Aorta (tissue), 5 donors: ENCODE measurements around the gene ADGRA3. TPM values are rescaled to one million over a fixed set of nuclear protein-coding genes. Genes with fewer than 3 reads are reported as not detected.
A peak's percentile ranks its signal among the peaks of the same experiment; 100 is the strongest.

Experiments
- ATAC-seq: fragments of 200-7000 bp; cut with Tn5 transposase; one replicate; pipeline ENCODE4 v1.9.1; 2022; ENCODE audit warnings: moderate library complexity; ENCODE audit not compliant: low FRiP score
- DNase-seq, 2 donors: peaks; one replicate each; pipeline ENCODE4 v3.0.0-alpha.2; 2020
- H3K27ac ChIP-seq, 2 donors: one replicate each; pipeline ENCODE4 v1.5.1; 2013; ENCODE audit warnings: low read length in 2 of 2, mild to moderate bottlenecking in 2 of 2, moderate library complexity in 2 of 2, control low read depth in 1 of 2, inconsistent platforms in 1 of 2, low read depth in 1 of 2
- H3K27me3 ChIP-seq, 2 donors: one replicate each; pipeline ENCODE4 v1.6.1; 2013; ENCODE audit warnings: control low read depth in 1 of 2, low read length in 1 of 2, mild to moderate bottlenecking in 1 of 2, moderate library complexity in 1 of 2; ENCODE audit not compliant: insufficient read depth in 2 of 2, control insufficient read depth in 1 of 2
- H3K36me3 ChIP-seq, 2 donors: one replicate each; pipeline ENCODE4 v1.6.1; 2013; ENCODE audit warnings: control low read depth in 1 of 2, low read length in 1 of 2, mild to moderate bottlenecking in 1 of 2; ENCODE audit not compliant: insufficient read depth in 2 of 2, control insufficient read depth in 1 of 2
- H3K4me1 ChIP-seq, 2 donors: one replicate each; pipeline ENCODE4 v1.6.1; 2013; ENCODE audit warnings: low read length in 2 of 2, control low read depth in 1 of 2, mild to moderate bottlenecking in 1 of 2, moderate library complexity in 1 of 2; ENCODE audit not compliant: insufficient read depth in 2 of 2, control insufficient read depth in 1 of 2
- H3K4me3 ChIP-seq, 2 donors: one replicate each; pipeline ENCODE4 v1.5.1; 2013; ENCODE audit warnings: low read length in 2 of 2, control low read depth in 1 of 2, mild to moderate bottlenecking in 1 of 2
- H3K9me3 ChIP-seq: one replicate; pipeline ENCODE4 v1.6.1; 2013; ENCODE audit warnings: mild to moderate bottlenecking, low read length; ENCODE audit not compliant: control insufficient read depth
- WGBS, 2 donors: extraction: QIAGEN DNeasy Blood & Tissue Kit; methylation state at CpG; one replicate each; pipeline ENCODE4 v1.1.7; 2013; 5-methylcytosine and 5-hydroxymethylcytosine counted together
- intact Hi-C, 2 donors: fragments of 100-400 bp; cut with DNase I; formaldehyde crosslinking; loops; one replicate each; pipeline versions ENCODE4 v1.14.2 to v1.15.0; 2022
- polyA plus RNA-seq, 2 donors: library from polyadenylated mRNA; stranded (reverse); fragments of 200-250 nt; gene quantifications; one replicate each; pipeline ENCODE4 v1.2.3, GENCODE V29; 2013
- total RNA-seq, 2 donors: library from RNA; stranded (reverse); fragmentation: NEBNext Ultra II Directional; extraction: Animal tissue kit (Norgen Biotek cat#: 25700); gene quantifications; one replicate each; pipeline ENCODE4 v1.2.1, GENCODE V29; 2021
- donor health status: healthy with polysubstance abuse.
- donor health status: Bipolar disorder and iron deficiency.
- donor health status: DM: no; HTN: no; CAD: no.
- donor health status: DM: no; HTN: no; CAD: no.
- donor health status: DM: yes; HTN: yes; CAD: no.

The ADGRA3 gene
- total and polyA plus RNA-seq, 4 donors, result 6.6 to 22.5 (median 14.2) TPM

GRCh38 chr4:22434895-22435294 is 81.0 kb downstream of the ADGRA3 start:
- Histone ChIP-seq H3K27me3 (no peaks in the 10 kb centered on the region), H3K9me3 (no peaks in the 10 kb centered on the region), H3K4me3 (no peak overlapping the region), H3K4me1 (no peaks in the 10 kb centered on the region), H3K27ac (no peak overlapping the region), H3K36me3 (no peaks in the 10 kb centered on the region)
- 30 to 34% methylated on average over 6 of the region's 6 CpGs for WGBS, 2 donors
- DNase-seq (peak in 1 of 2 donors; percentile 44), ATAC-seq (no peak)
- intact Hi-C loops, result no loop called here

- ATAC-seq (no peak), DNase-seq (no peak)
- no peaks in the 10 kb centered on the region for H3K27me3 ChIP-seq
- intact Hi-C loops, result no loop called here
- no peak overlapping the region for H3K4me3 ChIP-seq
- H3K9me3 ChIP-seq, result no peaks in the 10 kb centered on the region
- H3K4me1 ChIP-seq, result no peaks in the 10 kb centered on the region
- no peaks in the 10 kb centered on the region for H3K36me3 ChIP-seq
- 64 to 84% methylated on average over 3 of the region's 3 CpGs for WGBS, 2 donors
- H3K27ac ChIP-seq, result no peak overlapping the region
Observed at GRCh38 chr4:22430626-22431025, 85.2 kb downstream of the ADGRA3 start.

GRCh38 chr4:22428441-22428840 is 87.4 kb downstream of the ADGRA3 start:
- intact Hi-C loops, result no loop called here
- Histone ChIP-seq H3K27me3 (no peaks in the 10 kb centered on the region), H3K4me1 (no peaks in the 10 kb centered on the region), H3K4me3 (no peak overlapping the region), H3K36me3 (no peaks in the 10 kb centered on the region), H3K27ac (no peak overlapping the region), H3K9me3 (no peaks in the 10 kb centered on the region)
- ATAC-seq, result no peak
- DNase-seq, result no peak
- WGBS, 2 donors, result 86 to 88% methylated on average over 4 of the region's 4 CpGs

DNA sequence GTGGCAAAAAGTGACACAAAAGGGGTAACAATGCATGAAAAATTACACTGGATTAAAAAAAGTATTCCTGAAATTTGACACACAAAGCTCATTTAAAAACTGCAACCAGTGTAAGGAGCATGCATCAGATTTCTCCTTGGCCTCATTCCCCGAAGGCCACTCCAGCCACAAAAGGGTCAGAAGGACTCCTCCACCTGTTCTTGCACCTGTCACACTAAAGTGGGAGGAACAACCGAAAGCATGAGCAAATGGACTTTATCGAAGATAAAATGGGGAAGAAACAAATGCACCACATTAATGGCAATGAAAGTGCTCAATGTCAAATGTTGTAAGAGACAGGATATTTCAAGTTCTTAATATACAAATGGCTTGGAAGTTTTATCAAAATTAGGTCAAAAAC is 88.2 kb downstream of the ADGRA3 start:
- intact Hi-C loops, result no loop called here
- DNase-seq (no peak), ATAC-seq (no peak)
- H3K27me3 ChIP-seq, result no peaks in the 10 kb centered on the region
- H3K27ac ChIP-seq, result no peak overlapping the region
- 64 to 76% methylated on average over 3 of the region's 3 CpGs for WGBS, 2 donors
- H3K4me1 ChIP-seq, result no peaks in the 10 kb centered on the region
- H3K4me3 ChIP-seq, result no peak overlapping the region
- H3K36me3 ChIP-seq, result no peaks in the 10 kb centered on the region
- H3K9me3 ChIP-seq, result no peaks in the 10 kb centered on the region

- no peak overlapping the region for H3K27ac ChIP-seq
- ATAC-seq, result no peak
- WGBS, 2 donors, result 100% methylated on average over 1 of the region's 1 CpG
- H3K4me3 ChIP-seq, result no peak overlapping the region
- H3K36me3 ChIP-seq, result no peaks in the 10 kb centered on the region
- no peaks in the 10 kb centered on the region for H3K27me3 ChIP-seq
- no peaks in the 10 kb centered on the region for H3K9me3 ChIP-seq
- intact Hi-C loops, result no loop called here
- DNase-seq, result no peak
- no peaks in the 10 kb centered on the region for H3K4me1 ChIP-seq
Observed at GRCh38 chr4:22420291-22420690, 95.6 kb downstream of the ADGRA3 start.

DNA sequence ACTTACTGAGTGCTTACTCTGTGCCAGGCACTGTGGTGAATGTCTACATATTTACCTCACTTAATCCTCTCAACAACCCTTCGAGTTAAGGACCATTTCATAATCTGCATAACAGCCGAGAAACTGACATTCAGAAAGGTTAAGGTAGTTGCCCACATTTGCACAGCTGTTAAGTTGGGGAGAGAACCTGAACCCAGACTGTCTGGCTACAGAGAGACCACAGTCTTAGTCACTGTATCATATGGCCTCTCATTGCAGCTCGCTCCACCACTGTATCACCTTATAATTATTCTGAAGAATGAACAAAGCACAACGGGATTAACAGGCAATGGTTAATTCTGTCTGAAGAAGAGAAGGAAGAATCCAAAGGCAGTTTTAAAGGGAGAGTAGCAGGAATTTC is 98.5 kb downstream of the ADGRA3 start:
- Histone ChIP-seq H3K27me3 (no peaks in the 10 kb centered on the region), H3K4me3 (no peak overlapping the region), H3K27ac (no peak overlapping the region), H3K36me3 (peaks cover 0 to 4% of the 10 kb centered on the region in 2 donors), H3K9me3 (no peaks in the 10 kb centered on the region), H3K4me1 (no peaks in the 10 kb centered on the region)
- ATAC-seq (no peak), DNase-seq (no peak)
- WGBS, 2 donors, result 78 to 82% methylated on average over 4 of the region's 4 CpGs
- intact Hi-C loops, result loop anchor here (5.0 to 10.0 kb wide), 2 partner anchors 100 to 187 kb away; partner anchors contain the start of gene ADGRA3 (in 1 of the 2)

DNA sequence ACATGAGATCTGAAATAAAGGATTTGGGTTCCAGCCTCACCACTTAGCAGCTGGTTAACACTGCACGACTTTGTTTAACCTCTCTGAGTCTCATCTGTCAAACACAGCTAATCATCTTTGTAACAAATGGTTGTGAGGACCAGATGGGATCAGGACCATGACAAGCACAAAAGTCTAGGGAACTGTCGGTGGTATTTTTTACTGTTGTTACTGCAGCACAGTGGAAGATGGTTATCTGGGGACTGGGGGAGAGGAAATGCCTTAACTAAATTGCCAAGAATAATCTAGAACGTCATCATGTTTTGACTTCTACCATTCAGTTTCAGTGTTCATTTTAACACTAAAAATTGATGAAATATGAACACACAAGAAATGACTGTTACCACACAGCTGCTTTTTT is 99.5 kb downstream of the ADGRA3 start:
- DNase-seq, result no peak
- WGBS, 2 donors, result 1 to 4% methylated on average over 3 of the region's 3 CpGs
- no peak overlapping the region for H3K4me3 ChIP-seq
- no peaks in the 10 kb centered on the region for H3K4me1 ChIP-seq
- intact Hi-C loops, result loop anchor here (5.0 to 10.0 kb wide), 2 partner anchors 101 to 188 kb away; partner anchors contain the start of gene ADGRA3 (in 1 of the 2)
- peaks cover 0 to 4% of the 10 kb centered on the region in 2 donors for H3K36me3 ChIP-seq
- ATAC-seq, result no peak
- no peaks in the 10 kb centered on the region for H3K27me3 ChIP-seq
- H3K9me3 ChIP-seq, result no peaks in the 10 kb centered on the region
- H3K27ac ChIP-seq, result no peak overlapping the region

DNA sequence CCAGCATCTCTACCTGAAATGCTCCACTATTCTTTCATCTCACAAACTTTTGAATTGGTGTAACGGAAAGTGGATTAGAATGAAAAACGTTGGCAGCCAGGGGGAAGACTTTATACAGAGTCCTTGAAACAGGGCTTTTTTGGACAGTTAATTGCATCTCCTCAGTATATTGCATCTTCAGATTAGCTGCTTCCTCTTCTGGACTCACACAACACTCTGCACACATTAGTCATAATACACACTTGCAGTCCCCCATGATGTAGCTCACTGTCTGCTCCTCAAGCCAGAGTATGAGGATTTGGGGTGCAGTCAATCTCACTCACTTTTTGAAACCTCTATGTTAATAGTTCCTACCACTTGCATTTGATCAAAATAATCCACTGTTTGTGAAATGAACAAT is 101.0 kb downstream of the ADGRA3 start:
- no peak for DNase-seq
- Histone ChIP-seq H3K4me1 (no peaks in the 10 kb centered on the region), H3K4me3 (no peak overlapping the region), H3K9me3 (no peaks in the 10 kb centered on the region), H3K27ac (no peak overlapping the region), H3K36me3 (peaks cover 0 to 4% of the 10 kb centered on the region in 2 donors), H3K27me3 (no peaks in the 10 kb centered on the region)
- ATAC-seq, result no peak
- intact Hi-C loops, result loop anchor here (5.0 to 10.0 kb wide), 3 partner anchors 102 to 192 kb away; partner anchors contain the start of gene ADGRA3 (in 1 of the 2)
- 49 to 57% methylated on average over 2 of the region's 2 CpGs for WGBS, 2 donors

DNA sequence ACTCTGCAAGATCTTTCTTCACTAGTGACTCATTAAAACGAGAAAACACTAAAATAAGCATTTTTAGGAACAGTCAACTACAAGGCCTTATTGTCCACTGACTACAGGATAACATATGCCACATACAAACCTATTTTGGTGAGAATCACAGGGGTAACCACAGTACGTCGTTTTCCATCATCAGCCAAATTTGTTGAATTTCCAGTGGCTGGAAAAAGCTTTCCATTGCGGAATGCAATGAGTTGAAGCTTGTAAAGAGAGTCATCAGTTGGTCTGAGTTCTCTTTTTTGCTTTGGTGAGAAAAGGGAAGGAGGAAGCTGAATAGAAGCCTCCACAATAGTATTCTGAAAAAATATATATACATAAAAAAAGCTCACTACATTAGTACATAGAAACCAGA is 102.4 kb downstream of the ADGRA3 start:
- Histone ChIP-seq H3K4me1 (no peaks in the 10 kb centered on the region), H3K36me3 (peaks cover 0 to 4% of the 10 kb centered on the region in 2 donors), H3K27ac (no peak overlapping the region), H3K27me3 (no peaks in the 10 kb centered on the region), H3K9me3 (no peaks in the 10 kb centered on the region), H3K4me3 (no peak overlapping the region)
- no peak for DNase-seq
- ATAC-seq, result no peak
- intact Hi-C loops, result loop anchor here (5.0 to 10.0 kb wide), 2 partner anchors 191 to 194 kb away; no protein-coding TSS in a partner anchor
- WGBS, 2 donors, result 82 to 84% methylated on average over 4 of the region's 4 CpGs
